ENCODE results near the gene MYH14.

DNA sequence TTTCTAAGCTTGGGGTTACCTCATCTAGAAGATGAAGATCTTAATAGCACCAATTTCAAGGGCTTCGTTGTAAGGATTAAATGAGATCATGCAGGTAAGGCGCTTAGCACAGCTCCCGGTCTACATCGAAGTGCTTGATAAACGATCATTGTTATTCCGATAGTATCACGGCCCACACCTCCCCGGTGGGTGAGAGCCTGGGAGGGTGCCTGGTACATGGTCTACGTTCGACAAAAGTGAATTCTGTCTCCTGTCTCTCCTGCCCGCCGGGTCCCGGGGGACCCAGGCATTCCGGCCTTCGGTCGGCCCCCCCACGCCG, 501 bp upstream of the MYH14 start:
- TF ChIP-seq CTCF (IDR thresholded peaks at IDR 0.05) (no peak), POLR2A (IDR thresholded peaks at IDR 0.05) (no peak)
